Measurements from ENCODE around the gene BID. TPM values are rescaled to one million over a fixed set of nuclear protein-coding genes. Genes with fewer than 3 reads are reported as not detected.

BID gene
- total RNA-seq, 1 experiment from 2014 or later: 44.4 TPM

- ChIA-PET CTCF (no interaction called here), POLR2A (ENCODE audit: unreplicated experiment) (no interaction called here)
- no TSS peak for BruUV-seq (replicated peaks)
Measured at GRCh38 chr22:17802822-17803221, 28.6 kb upstream of the BID start.

GRCh38 chr22:17802411-17802810, 28.1 kb upstream of the BID start:
- Histone ChIP-seq H3K27me3 (ENCODE audit: insufficient read depth, low read depth) (no peaks in the 10 kb centered on the region), H3K9me2 (ENCODE audit: insufficient read depth) (no peaks in the 10 kb centered on the region), H3K4me3 (no peak overlapping the region), H3K4me1 (replicated peaks; ENCODE audit: insufficient read depth) (no peaks in the 10 kb centered on the region), H3K27ac (no peak overlapping the region), H3F3A (ENCODE audit: insufficient read depth, low read depth) (no peaks in the 10 kb centered on the region), H3K36me3 (ENCODE audit: low read depth) (no peaks in the 10 kb centered on the region), H3K79me2 (ENCODE audit: low read depth) (no peaks in the 10 kb centered on the region), H4K20me1 (ENCODE audit: insufficient read depth) (no peaks in the 10 kb centered on the region), H3K4me2 (no peak overlapping the region), H3K9me3 (ENCODE audit: insufficient read depth, low read depth) (no peaks in the 10 kb centered on the region), H2AFZ (no peak overlapping the region)
- ChIA-PET POLR2A (ENCODE audit: unreplicated experiment) (no interaction called here), CTCF (no interaction called here)
- no peak for DNase-seq
- TF ChIP-seq CTCF (conservative IDR thresholded peaks at IDR 0.05) (no peak), EZH2 (IDR thresholded peaks at IDR 0.05; ENCODE audit: low read depth) (no peak)
- intact Hi-C loops (cut with micrococcal nuclease; ENCODE audit: unreplicated experiment): no loop called here
- no TSS peak for BruUV-seq (replicated peaks)

More at GRCh38 chr22:17802822-17803221, 28.6 kb upstream of the BID start:
- Histone ChIP-seq H3K79me2 (ENCODE audit: low read depth) (no peaks in the 10 kb centered on the region), H3K27ac (no peak overlapping the region), H4K20me1 (ENCODE audit: insufficient read depth) (no peaks in the 10 kb centered on the region), H3K4me2 (no peak overlapping the region), H3K36me3 (ENCODE audit: low read depth) (no peaks in the 10 kb centered on the region), H3K9me3 (ENCODE audit: insufficient read depth, low read depth) (no peaks in the 10 kb centered on the region), H3K27me3 (ENCODE audit: insufficient read depth, low read depth) (no peaks in the 10 kb centered on the region), H3K9me2 (ENCODE audit: insufficient read depth) (no peaks in the 10 kb centered on the region), H3F3A (ENCODE audit: insufficient read depth, low read depth) (no peaks in the 10 kb centered on the region), H3K4me1 (replicated peaks; ENCODE audit: insufficient read depth) (no peaks in the 10 kb centered on the region), H2AFZ (no peak overlapping the region), H3K4me3 (no peak overlapping the region)
- no peak for DNase-seq
- intact Hi-C loops (cut with micrococcal nuclease; ENCODE audit: unreplicated experiment): no loop called here
- no peak for TF ChIP-seq EZH2 (IDR thresholded peaks at IDR 0.05; ENCODE audit: low read depth)
- TF ChIP-seq CTCF (conservative IDR thresholded peaks at IDR 0.05): no peak

- POLR2A ChIA-PET (ENCODE audit: unreplicated experiment): no interaction called here
- TF ChIP-seq EZH2 (IDR thresholded peaks at IDR 0.05; ENCODE audit: low read depth): no peak
- TF ChIP-seq CTCF (conservative IDR thresholded peaks at IDR 0.05): no peak
- CTCF ChIA-PET: interaction anchor here (0.7 kb wide), 1 partner anchor 62 kb away, joined by 3 read pairs; no protein-coding TSS in a partner anchor
- Histone ChIP-seq H3K9me2 (ENCODE audit: insufficient read depth) (no peaks in the 10 kb centered on the region), H3K36me3 (ENCODE audit: low read depth) (no peaks in the 10 kb centered on the region), H4K20me1 (ENCODE audit: insufficient read depth) (no peaks in the 10 kb centered on the region), H3K4me2 (no peak overlapping the region), H3K9me3 (ENCODE audit: insufficient read depth, low read depth) (no peaks in the 10 kb centered on the region), H3K4me1 (replicated peaks; ENCODE audit: insufficient read depth) (no peaks in the 10 kb centered on the region), H3K79me2 (ENCODE audit: low read depth) (no peaks in the 10 kb centered on the region), H3K27ac (no peak overlapping the region), H3K4me3 (no peak overlapping the region), H2AFZ (no peak overlapping the region), H3F3A (ENCODE audit: insufficient read depth, low read depth) (no peaks in the 10 kb centered on the region), H3K27me3 (ENCODE audit: insufficient read depth, low read depth) (no peaks in the 10 kb centered on the region)
- DNase-seq: no peak
- no TSS peak for BruUV-seq (replicated peaks)
- intact Hi-C loops (cut with micrococcal nuclease; ENCODE audit: unreplicated experiment): no loop called here
Measured at GRCh38 chr22:17797721-17798559, 23.7 kb upstream of the BID start.

Measured in PC-9 (cell line).